Chondrocyte (in vitro differentiated cells): ENCODE results near the gene NAGPA. TPM values are rescaled to one million over a fixed set of nuclear protein-coding genes. Genes with fewer than 3 reads are reported as not detected.
"Not testable (repeated sequence)": the region's sequence is repeated elsewhere in the genome, so short reads cannot be mapped to it uniquely, and the experiment has no call there.

Experiments
- DNase-seq: peaks from one replicate; pipeline ENCODE4 v3.0.0; 2021; ENCODE audit warnings: mixed read lengths, low spot score
- H3K27ac Mint-ChIP-seq: one replicate; pipeline ENCODE4 v1.8.0; 2021; ENCODE audit warnings: mild to moderate bottlenecking, moderate library complexity, mixed read lengths; ENCODE audit not compliant: unreplicated experiment
- H3K27me3 Mint-ChIP-seq: 2 replicates; pipeline ENCODE4 v1.8.0; 2021; ENCODE audit warnings: low read depth, mixed read lengths
- H3K36me3 Mint-ChIP-seq: 2 replicates; pipeline ENCODE4 v1.8.0; 2021; ENCODE audit warnings: low read depth, mixed read lengths
- H3K4me1 Mint-ChIP-seq: 2 replicates; pipeline ENCODE4 v1.8.0; 2021; ENCODE audit warnings: low read depth, mild to moderate bottlenecking, mixed read lengths
- H3K4me3 Mint-ChIP-seq: one replicate; pipeline ENCODE4 v1.8.0; 2021; ENCODE audit warnings: mild to moderate bottlenecking, moderate library complexity, mixed read lengths; ENCODE audit not compliant: unreplicated experiment
- H3K9me3 Mint-ChIP-seq: 2 replicates; pipeline ENCODE4 v1.8.0; 2021; ENCODE audit warnings: low read depth, mixed read lengths
- total RNA-seq: library from RNA; stranded (reverse); gene quantifications from 3 replicates; pipeline ENCODE4 v1.2.1, GENCODE V29; 2021
- TF ChIP-seq, protein P1 (sequence below): fragments of 200-600 bp; sonication (generic); IDR thresholded peaks from 2 replicates; pipeline ENCODE4 v1.5.0; 2021; ENCODE audit warnings: antibody characterized with exemption, mild to moderate bottlenecking, moderate library complexity

The NAGPA gene
- total RNA-seq, 1 donor from 2014 or later = 11.3 TPM

DNA sequence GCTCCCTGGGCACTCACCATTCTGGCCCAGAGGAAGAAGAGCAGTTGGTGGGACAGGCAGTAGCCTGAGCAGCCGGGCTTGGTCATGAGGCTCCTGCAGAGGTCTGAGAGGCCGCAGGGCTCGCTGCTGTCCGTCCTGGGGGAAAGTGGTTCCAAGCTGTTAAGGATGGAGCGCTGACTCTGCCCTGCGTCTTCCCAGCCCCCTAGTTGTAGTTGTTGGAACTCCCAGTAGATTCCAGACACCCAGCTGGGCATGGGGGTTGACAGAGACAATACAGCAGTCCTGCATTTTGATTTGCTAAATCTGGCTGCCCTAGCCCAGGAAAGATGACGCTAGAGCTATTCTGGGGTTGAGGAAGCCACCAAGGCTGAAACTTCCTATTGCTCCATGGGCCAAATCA lies 24.7 kb upstream of the NAGPA start:
- no peaks in the 10 kb centered on the region for H3K36me3 Mint-ChIP-seq
- no peaks in the 10 kb centered on the region for H3K9me3 Mint-ChIP-seq
- H3K27ac Mint-ChIP-seq = no peak overlapping the region
- peaks cover 2% of the 10 kb centered on the region for H3K4me1 Mint-ChIP-seq
- DNase-seq = peak; percentile 81
- H3K4me3 Mint-ChIP-seq = no peak overlapping the region
- peaks cover 20% of the 10 kb centered on the region for H3K27me3 Mint-ChIP-seq
- TF ChIP-seq, protein P1, sequence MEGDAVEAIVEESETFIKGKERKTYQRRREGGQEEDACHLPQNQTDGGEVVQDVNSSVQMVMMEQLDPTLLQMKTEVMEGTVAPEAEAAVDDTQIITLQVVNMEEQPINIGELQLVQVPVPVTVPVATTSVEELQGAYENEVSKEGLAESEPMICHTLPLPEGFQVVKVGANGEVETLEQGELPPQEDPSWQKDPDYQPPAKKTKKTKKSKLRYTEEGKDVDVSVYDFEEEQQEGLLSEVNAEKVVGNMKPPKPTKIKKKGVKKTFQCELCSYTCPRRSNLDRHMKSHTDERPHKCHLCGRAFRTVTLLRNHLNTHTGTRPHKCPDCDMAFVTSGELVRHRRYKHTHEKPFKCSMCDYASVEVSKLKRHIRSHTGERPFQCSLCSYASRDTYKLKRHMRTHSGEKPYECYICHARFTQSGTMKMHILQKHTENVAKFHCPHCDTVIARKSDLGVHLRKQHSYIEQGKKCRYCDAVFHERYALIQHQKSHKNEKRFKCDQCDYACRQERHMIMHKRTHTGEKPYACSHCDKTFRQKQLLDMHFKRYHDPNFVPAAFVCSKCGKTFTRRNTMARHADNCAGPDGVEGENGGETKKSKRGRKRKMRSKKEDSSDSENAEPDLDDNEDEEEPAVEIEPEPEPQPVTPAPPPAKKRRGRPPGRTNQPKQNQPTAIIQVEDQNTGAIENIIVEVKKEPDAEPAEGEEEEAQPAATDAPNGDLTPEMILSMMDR = peak; percentile 53

DNA sequence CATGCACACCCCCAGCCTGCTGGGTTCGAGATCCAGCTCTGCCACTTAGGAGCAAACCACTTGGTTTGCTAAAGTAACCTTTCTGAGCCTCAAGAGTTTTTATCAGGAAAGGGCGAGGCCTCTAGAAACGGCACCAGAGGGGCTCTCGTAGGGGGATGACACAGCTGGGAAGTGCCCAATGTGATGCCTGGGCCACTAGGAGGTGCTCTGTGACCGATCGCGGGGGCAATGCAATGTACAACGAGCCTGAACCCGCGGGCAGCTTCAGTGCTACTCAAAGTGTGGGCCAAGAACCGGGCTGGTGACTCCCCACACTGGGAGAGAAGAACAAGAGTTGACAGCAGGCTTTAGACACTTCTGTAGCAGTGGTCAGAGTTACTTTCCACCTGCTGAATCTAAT lies 22.6 kb upstream of the NAGPA start:
- no peak overlapping the region for H3K4me3 Mint-ChIP-seq
- no peaks in the 10 kb centered on the region for H3K9me3 Mint-ChIP-seq
- TF ChIP-seq, protein P1 = peak; percentile 62
- H3K4me1 Mint-ChIP-seq = peaks cover 2% of the 10 kb centered on the region
- H3K27me3 Mint-ChIP-seq = peaks cover 6% of the 10 kb centered on the region
- DNase-seq = peak; percentile 79
- H3K36me3 Mint-ChIP-seq = no peaks in the 10 kb centered on the region
- H3K27ac Mint-ChIP-seq = no peak overlapping the region

DNA sequence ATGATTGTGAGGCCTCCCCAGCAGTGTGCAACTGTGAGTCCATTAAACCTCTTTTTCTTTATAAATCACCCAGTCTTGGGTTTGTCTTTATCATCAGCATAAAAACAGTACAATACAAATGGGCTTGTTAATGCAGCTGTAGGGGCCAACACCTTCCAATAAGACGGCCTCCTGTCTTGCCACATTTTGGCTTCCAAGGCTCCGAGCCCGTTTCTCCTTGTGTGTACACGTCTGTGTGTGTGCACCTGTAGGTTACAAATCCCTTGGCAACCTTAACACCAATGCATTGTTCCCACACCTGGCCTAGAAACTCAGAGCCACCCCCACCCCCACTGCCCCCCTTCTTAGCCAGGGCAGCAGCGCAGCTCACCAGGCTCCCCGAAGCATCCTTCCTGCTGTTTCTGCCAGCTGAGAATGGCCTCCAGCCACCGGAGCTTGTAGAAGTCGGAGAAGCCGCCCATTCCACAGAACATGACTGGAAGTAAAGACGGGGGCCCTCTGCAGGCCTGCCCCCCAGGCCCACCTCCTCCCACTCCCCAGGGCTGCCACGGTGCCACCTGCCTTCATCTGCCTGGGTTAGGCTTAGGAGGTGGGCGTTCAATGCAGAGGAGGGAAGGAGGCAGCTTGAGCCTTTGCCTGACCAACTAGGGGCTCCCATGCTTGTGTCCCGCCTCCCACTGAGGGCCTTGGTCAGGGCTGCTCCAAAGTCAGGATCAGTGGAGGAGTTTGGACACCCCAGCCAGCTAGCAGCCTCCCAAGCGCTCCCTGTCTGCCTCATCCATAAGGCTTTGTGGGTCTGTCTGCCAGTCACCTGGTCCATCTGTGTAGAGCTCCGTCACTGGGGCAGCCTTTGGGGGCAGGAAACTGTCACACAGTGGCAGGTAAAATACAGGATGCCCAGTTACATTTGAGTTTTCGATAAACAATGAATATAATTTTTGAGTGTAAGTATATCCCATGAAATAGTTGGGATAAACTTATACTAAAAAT lies 21.4 kb upstream of the NAGPA start:
- TF ChIP-seq, protein P1 = no peak
- no peak overlapping the region for H3K4me3 Mint-ChIP-seq
- no peak overlapping the region for H3K27ac Mint-ChIP-seq
- DNase-seq = peak; percentile 67
- H3K9me3 Mint-ChIP-seq = peaks cover 5% of the 10 kb centered on the region
- peaks cover 3% of the 10 kb centered on the region for H3K36me3 Mint-ChIP-seq
- peaks cover 2% of the 10 kb centered on the region for H3K4me1 Mint-ChIP-seq
- peaks cover 16% of the 10 kb centered on the region for H3K27me3 Mint-ChIP-seq

DNA sequence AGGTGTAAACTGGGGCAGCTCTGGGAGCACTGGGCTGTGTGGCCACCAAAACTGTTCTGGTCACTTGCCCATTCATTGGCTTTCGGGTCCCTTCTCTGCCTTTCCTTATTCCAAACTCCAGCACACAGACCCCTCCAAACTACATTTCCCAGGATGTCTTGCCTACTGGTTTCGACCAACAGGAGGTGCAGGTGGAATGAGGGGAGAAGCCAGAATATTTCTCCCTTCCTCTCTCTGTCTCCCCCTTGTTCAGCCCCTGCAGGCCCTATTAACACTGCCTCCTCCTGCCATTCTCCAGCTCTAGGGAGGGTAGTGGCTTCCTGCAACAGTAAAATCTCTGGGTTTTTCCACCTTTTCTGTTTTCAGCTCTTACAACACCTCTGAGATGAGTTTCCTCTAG lies 13.2 kb upstream of the NAGPA start:
- Mint-ChIP-seq H3K27ac (no peak overlapping the region), H3K9me3 (peaks cover 15% of the 10 kb centered on the region), H3K36me3 (peaks cover 6% of the 10 kb centered on the region), H3K27me3 (peaks cover 48% of the 10 kb centered on the region), H3K4me3 (no peak overlapping the region), H3K4me1 (no peaks in the 10 kb centered on the region)
- TF ChIP-seq, protein P1 = no peak
- DNase-seq = peak; percentile 10

DNA sequence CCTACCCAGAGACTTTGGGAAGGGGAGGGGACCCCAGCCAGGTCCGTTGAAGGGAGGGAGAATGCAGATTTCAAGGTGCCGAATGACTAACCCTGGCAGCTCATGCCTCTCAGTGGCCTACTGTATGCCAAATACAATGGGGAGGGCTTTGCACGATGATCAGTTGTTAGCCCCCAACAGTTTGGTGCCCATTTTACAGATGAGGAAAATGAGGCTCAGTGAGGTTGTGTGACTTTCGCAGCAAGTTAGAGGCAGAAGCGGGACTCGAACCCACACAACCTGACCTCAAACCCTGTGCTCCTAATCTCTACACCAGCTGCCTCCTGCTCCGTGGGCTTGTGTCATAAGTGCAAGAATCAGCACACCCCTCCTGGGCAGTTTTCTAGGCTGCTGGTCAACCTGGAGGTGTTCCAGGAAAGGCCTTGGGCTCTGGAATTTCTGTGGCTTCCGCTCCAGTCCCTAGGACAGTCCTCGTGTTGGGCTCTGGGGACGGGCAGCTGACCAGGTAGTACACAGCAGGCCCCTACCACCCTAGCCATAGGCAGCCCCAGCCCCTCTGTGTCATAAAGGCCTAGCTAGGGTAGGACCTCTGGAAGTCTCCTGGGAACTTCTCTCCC lies 11.9 kb upstream of the NAGPA start:
- peaks cover 49% of the 10 kb centered on the region for H3K27me3 Mint-ChIP-seq
- peaks cover 5% of the 10 kb centered on the region for H3K36me3 Mint-ChIP-seq
- TF ChIP-seq, protein P1 = no peak
- no peaks in the 10 kb centered on the region for H3K4me1 Mint-ChIP-seq
- H3K27ac Mint-ChIP-seq = no peak overlapping the region
- peaks cover 14% of the 10 kb centered on the region for H3K9me3 Mint-ChIP-seq
- peak; percentile 75 for DNase-seq
- H3K4me3 Mint-ChIP-seq = no peak overlapping the region

DNA sequence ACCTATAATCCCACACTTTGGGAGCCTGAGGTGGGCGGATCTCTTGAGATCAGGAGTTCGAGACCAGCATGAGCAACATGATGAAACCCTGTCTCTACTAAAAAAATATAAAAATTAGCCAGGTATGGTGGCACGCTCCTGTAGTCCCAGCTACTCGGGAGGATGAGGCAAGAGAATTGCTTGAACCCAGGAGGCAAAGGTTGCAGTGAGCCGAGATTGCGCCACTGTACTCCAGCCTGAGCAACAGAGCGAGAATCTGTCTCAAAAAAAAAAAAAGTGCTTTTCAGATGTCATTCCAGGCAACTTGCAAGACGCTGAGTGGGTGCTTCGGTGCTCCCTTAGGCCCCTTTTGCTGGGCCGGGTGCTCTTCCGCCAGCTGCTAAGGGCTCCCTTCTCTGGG lies 10.8 kb upstream of the NAGPA start:
- not testable (repeated sequence) for H3K27ac Mint-ChIP-seq, H3K36me3 Mint-ChIP-seq, H3K4me1 Mint-ChIP-seq, H3K4me3 Mint-ChIP-seq, DNase-seq, H3K9me3 Mint-ChIP-seq
- H3K27me3 Mint-ChIP-seq = peaks cover 43% of the 10 kb centered on the region
